Liver (tissue), 9 donors: ENCODE measurements around the gene CLCN2. TPM values are rescaled to one million over a fixed set of nuclear protein-coding genes. Genes with fewer than 3 reads are reported as not detected.

Experiments used
- DNase-seq: peaks from one replicate; pipeline ENCODE4 v3.0.0-alpha.2; 2017; ENCODE audit warnings: low spot score
- H3K27ac ChIP-seq, 2 donors: one replicate each; pipeline ENCODE4 v1.7.0; 2013; ENCODE audit warnings: inconsistent platforms in 2 of 2, low read length in 2 of 2, control low read depth in 1 of 2, low read depth in 1 of 2, mild to moderate bottlenecking in 1 of 2
- H3K27me3 ChIP-seq, 4 donors: one replicate each; pipeline versions ENCODE4 v1.6.1 to v1.7.0; 2013; ENCODE audit warnings: low read length in 3 of 4, inconsistent platforms in 1 of 4, mild to moderate bottlenecking in 1 of 4, moderate library complexity in 1 of 4; ENCODE audit not compliant: control insufficient read depth in 4 of 4, insufficient read depth in 4 of 4
- H3K36me3 ChIP-seq, 4 donors: one replicate each; pipeline versions ENCODE4 v1.6.1 to v1.7.0; 2013; ENCODE audit warnings: low read length in 3 of 4, mild to moderate bottlenecking in 3 of 4, low read depth in 1 of 4, moderate library complexity in 1 of 4; ENCODE audit not compliant: control insufficient read depth in 4 of 4, insufficient read depth in 3 of 4
- H3K4me1 ChIP-seq, 4 donors: one replicate each; pipeline versions ENCODE4 v1.6.1 to v1.7.0; 2013; ENCODE audit warnings: low read length in 3 of 4, mild to moderate bottlenecking in 3 of 4, moderate library complexity in 1 of 4; ENCODE audit not compliant: control insufficient read depth in 4 of 4, insufficient read depth in 4 of 4
- H3K4me3 ChIP-seq, 3 donors: one replicate each; pipeline versions ENCODE4 v1.6.1 to v1.7.0; 2013; ENCODE audit warnings: low read length in 3 of 3, control low read depth in 1 of 3, low read depth in 1 of 3, mild to moderate bottlenecking in 1 of 3
- H3K9ac ChIP-seq, 2 donors: one replicate each; pipeline ENCODE4 v1.7.0; 2013; ENCODE audit warnings: low read length in 2 of 2, mild to moderate bottlenecking in 2 of 2, moderate library complexity in 2 of 2, control low read depth in 1 of 2, low read depth in 1 of 2
- H3K9me3 ChIP-seq, 4 donors: one replicate each; pipeline versions ENCODE4 v1.6.1 to v1.7.0; 2013; ENCODE audit warnings: low read length in 3 of 4; ENCODE audit not compliant: control insufficient read depth in 4 of 4
- ATF3 ChIP-seq: IDR thresholded peaks from 2 replicates; pipeline ENCODE4 v1.6.1; 2016; ENCODE audit warnings: antibody characterized with exemption
- CTCF ChIP-seq: fragments of 150-350 bp; IDR thresholded peaks from 2 replicates; pipeline ENCODE4 v1.5.1; 2017; ENCODE audit warnings: improper control_type of control experiment, low read depth, low read length; ENCODE audit not compliant: missing input control
- EGR1 ChIP-seq, 2 donors: IDR thresholded peaks; 2 replicates each; pipeline ENCODE4 v1.6.1; 2016 to 2018; ENCODE audit warnings: antibody characterized with exemption in 2 of 2, low read depth in 2 of 2
- FOXA1 ChIP-seq: IDR thresholded peaks from 2 replicates; pipeline ENCODE4 v1.6.1; 2016; ENCODE audit warnings: antibody characterized with exemption
- GABPA ChIP-seq, 2 donors: IDR thresholded peaks in 1 of 2; conservative IDR thresholded peaks in 1 of 2; 2 replicates each; pipeline ENCODE4 v1.6.1; 2016; ENCODE audit warnings: antibody characterized with exemption in 2 of 2, mild to moderate bottlenecking in 1 of 2, moderate library complexity in 1 of 2
- HNF4A ChIP-seq, 2 donors: conservative IDR thresholded peaks; 2 replicates each; pipeline ENCODE4 v1.6.1; 2016; ENCODE audit warnings: antibody characterized with exemption in 2 of 2, mild to moderate bottlenecking in 2 of 2
- RAD21 ChIP-seq, 2 donors: IDR thresholded peaks; 2 replicates each; pipeline ENCODE4 v1.6.1; 2016; ENCODE audit warnings: antibody characterized with exemption in 2 of 2, mild to moderate bottlenecking in 2 of 2
- RXRA ChIP-seq, 2 donors: IDR thresholded peaks; 2 replicates each; pipeline ENCODE4 v1.6.1; 2017 to 2018; ENCODE audit warnings: antibody characterized with exemption in 2 of 2, mild to moderate bottlenecking in 1 of 2
- SP1 ChIP-seq: IDR thresholded peaks from 2 replicates; pipeline ENCODE4 v1.6.1; 2018; ENCODE audit warnings: antibody characterized with exemption, mild to moderate bottlenecking
- YY1 ChIP-seq: IDR thresholded peaks from 2 replicates; pipeline ENCODE4 v1.6.1; 2016; ENCODE audit warnings: antibody characterized with exemption, mild to moderate bottlenecking
- ZBTB33 ChIP-seq: IDR thresholded peaks from 2 replicates; pipeline ENCODE4 v1.6.1; 2016; ENCODE audit warnings: antibody characterized with exemption
- WGBS: extraction: QIAGEN DNeasy Blood & Tissue Kit; methylation state at CpG from one replicate; pipeline ENCODE4 v1.1.7; 2013; 5-methylcytosine and 5-hydroxymethylcytosine counted together
- polyA plus RNA-seq, 2 donors: library from polyadenylated mRNA; stranded (reverse) in 1 of 2; unstranded in 1 of 2; fragments of 200-250 nt in 1 of 2; fragments of >200 nt in 1 of 2; fragmentation: Nextera tagmentation in 1 of 2; extraction: Ambion mirVana in 1 of 2; gene quantifications; one replicate each; pipeline versions ENCODE4 v1.2.1 to v1.2.3, GENCODE V29; 2013 to 2015
- total RNA-seq, 2 donors: library from RNA; depleted of rRNA; stranded (reverse); fragments of >200 nt; gene quantifications; one replicate each; pipeline ENCODE4 v1.2.3, GENCODE V29; 2014
- TF ChIP-seq, protein P1 (sequence below): IDR thresholded peaks from 2 replicates; pipeline ENCODE4 v1.6.1; 2016; ENCODE audit warnings: antibody characterized with exemption
- TF ChIP-seq, protein P2 (sequence below): IDR thresholded peaks from 2 replicates; pipeline ENCODE4 v1.6.1; 2016; ENCODE audit warnings: antibody characterized with exemption, mild to moderate bottlenecking
- donor health status: healthy.
- donor health status: healthy.
- donor health status: healthy.
- donor health status: healthy.
- donor health status: healthy.

CLCN2 gene
- total and polyA plus RNA-seq, 4 donors: 1.1 to 3.9 (median 2.6) TPM

DNA sequence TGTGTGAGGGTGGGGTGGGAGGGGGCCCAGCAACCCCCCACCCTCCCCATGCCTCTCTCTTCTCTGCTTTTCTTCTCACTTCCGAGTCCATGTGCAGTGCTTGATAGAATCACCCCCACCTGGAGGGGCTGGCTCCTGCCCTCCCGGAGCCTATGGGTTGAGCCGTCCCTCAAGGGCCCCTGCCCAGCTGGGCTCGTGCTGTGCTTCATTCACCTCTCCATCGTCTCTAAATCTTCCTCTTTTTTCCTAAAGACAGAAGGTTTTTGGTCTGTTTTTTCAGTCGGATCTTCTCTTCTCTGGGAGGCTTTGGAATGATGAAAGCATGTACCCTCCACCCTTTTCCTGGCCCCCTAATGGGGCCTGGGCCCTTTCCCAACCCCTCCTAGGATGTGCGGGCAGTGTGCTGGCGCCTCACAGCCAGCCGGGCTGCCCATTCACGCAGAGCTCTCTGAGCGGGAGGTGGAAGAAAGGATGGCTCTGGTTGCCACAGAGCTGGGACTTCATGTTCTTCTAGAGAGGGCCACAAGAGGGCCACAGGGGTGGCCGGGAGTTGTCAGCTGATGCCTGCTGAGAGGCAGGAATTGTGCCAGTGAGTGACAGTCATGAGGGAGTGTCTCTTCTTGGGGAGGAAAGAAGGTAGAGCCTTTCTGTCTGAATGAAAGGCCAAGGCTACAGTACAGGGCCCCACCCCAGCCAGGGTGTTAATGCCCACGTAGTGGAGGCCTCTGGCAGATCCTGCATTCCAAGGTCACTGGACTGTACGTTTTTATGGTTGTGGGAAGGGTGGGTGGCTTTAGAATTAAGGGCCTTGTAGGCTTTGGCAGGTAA, 15.9 kb downstream of the CLCN2 start:
- H3K27me3 ChIP-seq: no peaks in the 10 kb centered on the region
- 52% methylated on average over 14 of the region's 14 CpGs for WGBS
- H3K4me1 ChIP-seq: no peaks in the 10 kb centered on the region
- H3K36me3 ChIP-seq: peaks cover 2 to 18% (median 5%) of the 10 kb centered on the region in 4 donors
- no peaks in the 10 kb centered on the region for H3K9me3 ChIP-seq
- peak; percentile 68 for DNase-seq
- no peak for TF ChIP-seq HNF4A (conservative IDR thresholded peaks at IDR 0.05)
- TF ChIP-seq, protein P1, sequence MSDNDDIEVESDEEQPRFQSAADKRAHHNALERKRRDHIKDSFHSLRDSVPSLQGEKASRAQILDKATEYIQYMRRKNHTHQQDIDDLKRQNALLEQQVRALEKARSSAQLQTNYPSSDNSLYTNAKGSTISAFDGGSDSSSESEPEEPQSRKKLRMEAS: no peak
- TF ChIP-seq EGR1 (IDR thresholded peaks at IDR 0.05; ENCODE audit: low read depth in 2 of 2): no peak
- TF ChIP-seq RXRA (IDR thresholded peaks at IDR 0.05): peak; percentile 10 to 27
- TF ChIP-seq SP1: peak; percentile 26
- TF ChIP-seq GABPA (IDR thresholded peaks at IDR 0.05 in 1 of 2, conservative IDR thresholded peaks at IDR 0.05 in 1 of 2): no peak
- no peak for TF ChIP-seq YY1
- TF ChIP-seq CTCF: peak; percentile 52
- peak; percentile 69 to 79 for TF ChIP-seq RAD21 (IDR thresholded peaks at IDR 0.05)
- H3K27ac ChIP-seq: no peak overlapping the region
- H3K4me3 ChIP-seq: no peak overlapping the region
- H3K9ac ChIP-seq: no peak overlapping the region

GRCh38 chr3:184344579-184345316, 16.7 kb downstream of the CLCN2 start:
- no peaks in the 10 kb centered on the region for H3K4me1 ChIP-seq
- H3K4me3 ChIP-seq: no peak overlapping the region
- no peak overlapping the region for H3K9ac ChIP-seq
- WGBS: 94% methylated on average over 24 of the region's 24 CpGs
- TF ChIP-seq FOXA1: no peak
- no peak for TF ChIP-seq CTCF
- no peak for TF ChIP-seq ZBTB33
- no peak for TF ChIP-seq YY1
- TF ChIP-seq SP1: no peak
- no peak for TF ChIP-seq ATF3
- TF ChIP-seq, protein P2, sequence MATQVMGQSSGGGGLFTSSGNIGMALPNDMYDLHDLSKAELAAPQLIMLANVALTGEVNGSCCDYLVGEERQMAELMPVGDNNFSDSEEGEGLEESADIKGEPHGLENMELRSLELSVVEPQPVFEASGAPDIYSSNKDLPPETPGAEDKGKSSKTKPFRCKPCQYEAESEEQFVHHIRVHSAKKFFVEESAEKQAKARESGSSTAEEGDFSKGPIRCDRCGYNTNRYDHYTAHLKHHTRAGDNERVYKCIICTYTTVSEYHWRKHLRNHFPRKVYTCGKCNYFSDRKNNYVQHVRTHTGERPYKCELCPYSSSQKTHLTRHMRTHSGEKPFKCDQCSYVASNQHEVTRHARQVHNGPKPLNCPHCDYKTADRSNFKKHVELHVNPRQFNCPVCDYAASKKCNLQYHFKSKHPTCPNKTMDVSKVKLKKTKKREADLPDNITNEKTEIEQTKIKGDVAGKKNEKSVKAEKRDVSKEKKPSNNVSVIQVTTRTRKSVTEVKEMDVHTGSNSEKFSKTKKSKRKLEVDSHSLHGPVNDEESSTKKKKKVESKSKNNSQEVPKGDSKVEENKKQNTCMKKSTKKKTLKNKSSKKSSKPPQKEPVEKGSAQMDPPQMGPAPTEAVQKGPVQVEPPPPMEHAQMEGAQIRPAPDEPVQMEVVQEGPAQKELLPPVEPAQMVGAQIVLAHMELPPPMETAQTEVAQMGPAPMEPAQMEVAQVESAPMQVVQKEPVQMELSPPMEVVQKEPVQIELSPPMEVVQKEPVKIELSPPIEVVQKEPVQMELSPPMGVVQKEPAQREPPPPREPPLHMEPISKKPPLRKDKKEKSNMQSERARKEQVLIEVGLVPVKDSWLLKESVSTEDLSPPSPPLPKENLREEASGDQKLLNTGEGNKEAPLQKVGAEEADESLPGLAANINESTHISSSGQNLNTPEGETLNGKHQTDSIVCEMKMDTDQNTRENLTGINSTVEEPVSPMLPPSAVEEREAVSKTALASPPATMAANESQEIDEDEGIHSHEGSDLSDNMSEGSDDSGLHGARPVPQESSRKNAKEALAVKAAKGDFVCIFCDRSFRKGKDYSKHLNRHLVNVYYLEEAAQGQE: no peak
- TF ChIP-seq EGR1 (IDR thresholded peaks at IDR 0.05; ENCODE audit: low read depth in 2 of 2): no peak
- no peaks in the 10 kb centered on the region for H3K9me3 ChIP-seq
- no peak for DNase-seq
- H3K36me3 ChIP-seq: peaks cover 2 to 18% (median 5%) of the 10 kb centered on the region in 4 donors
- H3K27me3 ChIP-seq: no peaks in the 10 kb centered on the region
- H3K27ac ChIP-seq: no peak overlapping the region
